ENCODE data around the gene DOK6.
A peak's percentile ranks its signal among the peaks of the same experiment; 100 is the strongest.

The DOK6 gene

GRCh38 chr18:69444221-69444620 is 43.5 kb downstream of the DOK6 start:
- DNase-seq = peak; percentile 24

GRCh38 chr18:69447886-69448285 is 47.2 kb downstream of the DOK6 start:
- DNase-seq = no peak

GRCh38 chr18:69455125-69455524 is 54.4 kb downstream of the DOK6 start:
- DNase-seq = no peak

GRCh38 chr18:69469444-69469919 is 68.8 kb downstream of the DOK6 start:
- DNase-seq = no peak

- DNase-seq = no peak
Measured at GRCh38 chr18:69480460-69480859, 79.8 kb downstream of the DOK6 start.

- DNase-seq = no peak
Measured at GRCh38 chr18:69483574-69483973, 82.9 kb downstream of the DOK6 start.

GRCh38 chr18:69484699-69485396 is 84.2 kb downstream of the DOK6 start:
- no peak for DNase-seq

- DNase-seq = no peak
Measured at GRCh38 chr18:69487488-69488394, 87.1 kb downstream of the DOK6 start.

GRCh38 chr18:69490072-69490471 is 89.4 kb downstream of the DOK6 start:
- DNase-seq = no peak

- peak; percentile 28 for DNase-seq
Measured at GRCh38 chr18:69490813-69491212, 90.1 kb downstream of the DOK6 start.

- DNase-seq = no peak
Measured at GRCh38 chr18:69491576-69491975, 90.9 kb downstream of the DOK6 start.

- DNase-seq = no peak
Measured at GRCh38 chr18:69492861-69493260, 92.2 kb downstream of the DOK6 start.

GRCh38 chr18:69494841-69495240 is 94.2 kb downstream of the DOK6 start:
- DNase-seq = no peak

GRCh38 chr18:69495338-69495737 is 94.7 kb downstream of the DOK6 start:
- DNase-seq = no peak

GRCh38 chr18:69495841-69496533 is 95.3 kb downstream of the DOK6 start:
- DNase-seq = no peak

GRCh38 chr18:69518989-69519388 is 118.3 kb downstream of the DOK6 start:
- no peak for DNase-seq

GRCh38 chr18:69523582-69523981 is 122.9 kb downstream of the DOK6 start:
- no peak for DNase-seq

GRCh38 chr18:69528435-69528834 is 127.7 kb downstream of the DOK6 start:
- no peak for DNase-seq

- no peak for DNase-seq
Measured at GRCh38 chr18:69529151-69529550, 128.5 kb downstream of the DOK6 start.

- no peak for DNase-seq
Measured at GRCh38 chr18:69531973-69532372, 131.3 kb downstream of the DOK6 start.

GRCh38 chr18:69537183-69537582 is 136.5 kb downstream of the DOK6 start:
- no peak for DNase-seq

- peak; percentile 9 for DNase-seq
Measured at GRCh38 chr18:69538849-69539248, 138.2 kb downstream of the DOK6 start.

- DNase-seq = no peak
Measured at GRCh38 chr18:69539404-69539803, 138.7 kb downstream of the DOK6 start.
